ENCODE results near the gene WNT5A. TPM values are rescaled to one million over a fixed set of nuclear protein-coding genes. Genes with fewer than 3 reads are reported as not detected.

Gene WNT5A
- total and polyA plus RNA-seq, 2 donors (not counting 1 experiment from before 2014, with no cell fraction given), result not detected

- Mint-ChIP-seq H3K4me1 (no peaks in the 10 kb centered on the region), H3K4me3 (no peak overlapping the region), H3K27ac (no peak overlapping the region), H3K9me3 (ENCODE audit: insufficient read depth) (no peaks in the 10 kb centered on the region), H3K27me3 (no peaks in the 10 kb centered on the region)
- no peak for ATAC-seq (ENCODE audit: low read depth)
- Histone ChIP-seq H3K36me3 (replicated peaks in 1 of 2; ENCODE audit: control extremely low read depth in 1 of 2, control insufficient read depth in 1 of 2, extremely low read depth in 1 of 2, insufficient read depth in 2 of 2, low read length in 1 of 2) (no peaks in the 10 kb centered on the region), H4K20me1 (ENCODE audit: control insufficient read depth, insufficient read depth, low read length, poor library complexity, severe bottlenecking) (no peaks in the 10 kb centered on the region), H3K4me2 (replicated peaks; ENCODE audit: low read depth, low read length, poor library complexity, severe bottlenecking) (no peak overlapping the region), H3K9ac (ENCODE audit: low read length) (no peak overlapping the region), H3K27ac (ENCODE audit: low read length in 2 of 2) (no peak overlapping the region), H3K27me3 (replicated peaks in 1 of 4; ENCODE audit: control extremely low read depth in 1 of 4, control insufficient read depth in 3 of 4, insufficient read depth in 4 of 4, low read length in 3 of 4) (no peaks in the 10 kb centered on the region), H2AFZ (ENCODE audit: insufficient read depth, low read depth, low read length, poor library complexity, severe bottlenecking) (no peak overlapping the region), H3K79me2 (ENCODE audit: control insufficient read depth, insufficient read depth, low read length) (no peaks in the 10 kb centered on the region), H3K4me1 (ENCODE audit: control insufficient read depth in 2 of 2, insufficient read depth in 2 of 2, low read length in 2 of 2) (no peaks in the 10 kb centered on the region), H3K4me3 (ENCODE audit: control extremely low read depth in 1 of 5, extremely low read depth in 1 of 5, insufficient read depth in 1 of 5, low read depth in 2 of 5, low read length in 4 of 5) (no peak overlapping the region), H3K9me3 (ENCODE audit: control extremely low read depth in 1 of 3, control insufficient read depth in 2 of 3, insufficient read depth in 1 of 3, low read length in 2 of 3) (peaks cover 0 to 2% (median 0%) of the 10 kb centered on the region in 3 donors)
- ChIA-PET CTCF (no interaction called here), POLR2A (no interaction called here)
- no peak for DNase-seq
- intact Hi-C loops (cut with micrococcal nuclease), result no loop called here
- no CpG with 5 or more reads among the region's 5 CpGs for WGBS (ENCODE audit: insufficient coverage)
- TF ChIP-seq EZH2 (IDR thresholded peaks at IDR 0.05; ENCODE audit: borderline replicate concordance, insufficient read depth, low read depth, low read length, poor library complexity, severe bottlenecking) (no peak), CTCF (IDR thresholded peaks at IDR 0.05) (no peak)
These were observed 63.3 kb downstream of the WNT5A start for GRCh38 chr3:55423782-55424181.

- H3K9me3 Mint-ChIP-seq (ENCODE audit: insufficient read depth), result peaks cover 8% of the 10 kb centered on the region
- H3K4me1 Mint-ChIP-seq, result no peaks in the 10 kb centered on the region
- no peaks in the 10 kb centered on the region for H3K4me1 ChIP-seq (ENCODE audit: control insufficient read depth in 2 of 2, insufficient read depth in 2 of 2, low read length in 2 of 2)
- DNase-seq (no peak), ATAC-seq (ENCODE audit: low read depth) (no peak)
- no peak overlapping the region for H3K4me3 Mint-ChIP-seq
- no CpG with 5 or more reads among the region's 1 CpG for WGBS (ENCODE audit: insufficient coverage)
- ChIA-PET CTCF (no interaction called here), POLR2A (no interaction called here)
- TF ChIP-seq EZH2 (IDR thresholded peaks at IDR 0.05; ENCODE audit: borderline replicate concordance, insufficient read depth, low read depth, low read length, poor library complexity, severe bottlenecking), result no peak
- TF ChIP-seq CTCF (IDR thresholded peaks at IDR 0.05), result no peak
- H3K27ac ChIP-seq (ENCODE audit: low read length in 2 of 2), result no peak overlapping the region
- no peak overlapping the region for H3K27ac Mint-ChIP-seq
- no peak overlapping the region for H3K4me3 ChIP-seq (ENCODE audit: control extremely low read depth in 1 of 5, extremely low read depth in 1 of 5, insufficient read depth in 1 of 5, low read depth in 2 of 5, low read length in 4 of 5)
- H3K27me3 Mint-ChIP-seq, result no peaks in the 10 kb centered on the region
- intact Hi-C loops (cut with micrococcal nuclease), result no loop called here
- no peaks in the 10 kb centered on the region for H3K27me3 ChIP-seq (replicated peaks in 1 of 4; ENCODE audit: control extremely low read depth in 1 of 4, control insufficient read depth in 3 of 4, insufficient read depth in 4 of 4, low read length in 3 of 4)
- no peak overlapping the region for H3K4me2 ChIP-seq (replicated peaks; ENCODE audit: low read depth, low read length, poor library complexity, severe bottlenecking)
- no peaks in the 10 kb centered on the region for H4K20me1 ChIP-seq (ENCODE audit: control insufficient read depth, insufficient read depth, low read length, poor library complexity, severe bottlenecking)
- H3K9ac ChIP-seq (ENCODE audit: low read length), result no peak overlapping the region
- H3K79me2 ChIP-seq (ENCODE audit: control insufficient read depth, insufficient read depth, low read length), result no peaks in the 10 kb centered on the region
- H3K36me3 ChIP-seq (replicated peaks in 1 of 2; ENCODE audit: control extremely low read depth in 1 of 2, control insufficient read depth in 1 of 2, extremely low read depth in 1 of 2, insufficient read depth in 2 of 2, low read length in 1 of 2), result no peaks in the 10 kb centered on the region
- peaks cover 0 to 2% (median 0%) of the 10 kb centered on the region in 3 donors for H3K9me3 ChIP-seq (ENCODE audit: control extremely low read depth in 1 of 3, control insufficient read depth in 2 of 3, insufficient read depth in 1 of 3, low read length in 2 of 3)
- H2AFZ ChIP-seq (ENCODE audit: insufficient read depth, low read depth, low read length, poor library complexity, severe bottlenecking), result no peak overlapping the region
These were observed 69.9 kb downstream of the WNT5A start for GRCh38 chr3:55417211-55417610.
